ENCODE results near the gene SH3BP5L. TPM values are rescaled to one million over a fixed set of nuclear protein-coding genes. Genes with fewer than 3 reads are reported as not detected.
A peak's percentile ranks its signal among the peaks of the same experiment; 100 is the strongest.

Gene SH3BP5L
- total and polyA plus RNA-seq, 2 of the 8 experiments (the other 6 are each of a cell fraction or from before 2014, with no cell fraction given), result 20.2 to 28.4 TPM

GRCh38 chr1:248837781-248838356 is 12.2 kb upstream of the SH3BP5L start, which contains the start of gene ZNF672 (continued):
- TF ChIP-seq PHF8 (conservative IDR thresholded peaks at IDR 0.05; ENCODE audit: low read depth, low read length) (0 out of 2 replicates have a peak, but pooled peaks have one; percentile 11), BRCA1 (IDR thresholded peaks at IDR 0.05; ENCODE audit: low read depth, low read length) (no peak), CHD2 (IDR thresholded peaks at IDR 0.05; ENCODE audit: low read length) (peak; percentile 61), TAF7 (optimal IDR thresholded peaks at IDR 0.05; ENCODE audit: borderline replicate concordance, low read depth, low read length) (peak; percentile 89), SP1 (IDR thresholded peaks at IDR 0.05; ENCODE audit: low read depth, low read length) (peak; percentile 84; the same call in 1 of the 2 replicates), MAFK (IDR thresholded peaks at IDR 0.05; ENCODE audit: low read depth, low read length) (no peak), POLR2A (IDR thresholded peaks at IDR 0.05; ENCODE audit: control extremely low read depth in 1 of 2, low read depth in 2 of 2, low read length in 2 of 2) (peak; percentile 71 to 87; a peak in 2 of 3 replicates), POLR2AphosphoS5 (IDR thresholded peaks at IDR 0.05; ENCODE audit: low read depth, low read length) (peak; percentile 78), TBP (IDR thresholded peaks at IDR 0.05; ENCODE audit: low read depth, low read length) (peak; percentile 91), ASH2L (IDR thresholded peaks at IDR 0.05; ENCODE audit: low read length) (peak; percentile 12), GABPA (IDR thresholded peaks at IDR 0.05; ENCODE audit: borderline replicate concordance, insufficient read depth, low read length) (no peak), GTF2F1 (IDR thresholded peaks at IDR 0.05; ENCODE audit: borderline replicate concordance, low read depth, low read length) (no peak), CEBPB (IDR thresholded peaks at IDR 0.05; ENCODE audit: low read depth, low read length) (no peak), BACH1 (IDR thresholded peaks at IDR 0.05; ENCODE audit: low read length) (no peak), TAF1 (IDR thresholded peaks at IDR 0.05; ENCODE audit: low read depth, low read length) (peak; percentile 92), FOSL1 (IDR thresholded peaks at IDR 0.05; ENCODE audit: insufficient read depth, low read depth, low read length) (0 out of 2 replicates have a peak, but pooled peaks have one; percentile 6), SIN3A (conservative IDR thresholded peaks at IDR 0.05 in 1 of 2, IDR thresholded peaks at IDR 0.05 in 1 of 2; ENCODE audit: low read depth in 1 of 2, low read length in 2 of 2) (peak; percentile 8 to 51; a peak in 2 of 4 replicates)

Data from H1 (cell line).